GM19023 (cell line): ENCODE results near the gene GMPR.
A peak's percentile ranks its signal among the peaks of the same experiment; 100 is the strongest.

ENCODE experiments used
- ATAC-seq: cut with Tn5 transposase; IDR thresholded peaks from one replicate; pipeline ENCODE4 v1.9.1; 2021; ENCODE audit warnings: mild to moderate bottlenecking, moderate library complexity; ENCODE audit not compliant: unreplicated experiment

The GMPR gene

DNA sequence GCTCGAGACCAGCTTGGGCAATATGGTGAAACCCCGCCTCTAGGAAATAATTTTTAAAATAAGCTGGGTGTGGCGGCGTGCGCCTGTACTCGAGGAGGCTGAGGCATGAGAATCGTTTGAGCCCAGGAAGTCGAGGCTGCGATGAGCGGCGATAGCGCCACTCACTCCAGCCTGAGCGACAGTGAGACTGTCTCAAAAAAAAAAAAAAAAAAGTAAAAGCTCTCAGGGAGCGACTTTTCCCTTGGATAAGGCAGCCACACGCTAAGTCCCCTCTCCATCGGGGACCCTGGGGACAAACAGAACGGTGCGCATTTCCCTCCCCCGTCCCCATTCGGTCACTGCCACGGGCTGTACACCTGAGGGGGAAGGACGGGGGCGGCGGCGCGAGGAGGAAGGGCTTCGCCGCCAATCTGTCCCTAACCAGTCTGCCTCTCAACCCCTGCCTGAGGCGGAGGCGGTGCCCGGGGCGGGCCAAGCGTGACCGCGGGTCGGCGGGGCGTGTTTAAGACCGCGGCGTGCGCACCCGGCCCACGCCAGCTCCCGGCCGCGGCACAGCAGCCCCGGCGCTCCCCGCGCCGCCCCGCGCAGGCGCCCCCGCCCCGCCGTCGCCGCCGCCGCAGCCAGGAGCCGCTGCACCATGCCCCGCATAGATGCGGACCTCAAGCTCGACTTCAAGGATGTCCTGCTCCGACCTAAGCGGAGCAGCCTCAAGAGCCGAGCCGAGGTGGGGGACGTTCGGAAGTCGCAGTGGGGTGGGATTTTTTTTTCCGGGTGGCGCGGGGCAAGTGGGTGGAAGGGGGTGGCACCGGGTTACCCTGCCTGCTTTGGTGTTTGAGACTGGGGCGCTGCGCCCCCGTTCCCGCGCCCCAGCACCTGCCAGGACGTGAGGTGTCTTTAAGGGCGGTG, at the start of gene GMPR:
Gene GMPR (plus strand): TSS at position 531 of the 906 bp plus-strand sequence. CDS start 107 bp downstream, at position 638.
- peak; percentile 74 for ATAC-seq

DNA sequence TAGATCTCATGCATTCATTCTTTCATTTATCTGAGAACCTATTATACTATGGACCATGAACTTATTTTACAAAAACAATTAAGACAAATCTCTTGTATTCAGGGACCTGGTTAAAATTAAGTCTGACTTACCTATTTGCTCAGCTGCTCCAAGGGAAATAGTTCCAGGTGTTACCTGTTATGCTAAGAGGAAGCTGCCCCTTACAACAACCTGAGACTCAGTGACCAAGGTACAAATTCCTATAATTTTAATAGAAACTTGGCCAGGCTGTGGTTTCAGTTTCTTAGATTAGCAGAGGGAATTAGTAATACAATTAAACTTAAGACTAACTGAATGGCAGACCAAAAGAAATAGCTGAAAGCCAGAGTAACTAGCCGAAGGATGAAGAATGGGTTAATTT, 48.2 kb upstream of the GMPR start:
- no peak for ATAC-seq

DNA sequence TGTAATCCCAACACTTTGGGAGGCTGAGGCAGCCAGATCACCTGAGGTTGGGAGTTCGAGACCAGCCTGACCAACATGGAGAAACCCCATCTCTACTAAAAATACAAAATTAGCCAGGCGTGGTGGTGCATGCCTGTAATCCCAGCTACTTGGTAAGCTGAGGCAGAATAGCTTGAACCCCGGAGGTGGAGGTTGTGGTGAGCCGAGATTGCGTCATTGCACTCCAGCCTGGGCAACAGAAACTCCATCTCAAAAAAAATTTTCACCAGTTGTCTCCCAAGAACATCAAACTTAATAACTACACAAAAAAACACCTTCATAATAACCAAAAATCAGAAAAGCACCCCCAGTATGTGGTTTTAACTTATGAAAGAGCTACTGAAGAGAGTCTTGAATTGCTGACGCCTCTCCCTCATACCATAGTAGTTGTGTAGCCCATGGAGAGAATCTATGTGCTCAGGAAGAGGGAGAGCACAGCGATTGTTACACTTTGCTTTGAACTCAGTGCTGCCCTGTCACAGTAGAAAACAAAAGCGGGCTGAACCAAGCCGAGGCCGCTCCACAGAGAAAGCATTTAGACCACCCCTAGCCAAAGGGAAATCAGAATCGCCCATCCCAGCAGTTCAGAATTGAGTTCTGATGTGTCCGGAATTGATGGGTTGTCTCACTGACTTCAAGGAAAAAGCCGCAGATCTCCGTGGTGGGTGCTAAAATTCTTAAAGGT, 42.0 kb upstream of the GMPR start:
- ATAC-seq = no peak

DNA sequence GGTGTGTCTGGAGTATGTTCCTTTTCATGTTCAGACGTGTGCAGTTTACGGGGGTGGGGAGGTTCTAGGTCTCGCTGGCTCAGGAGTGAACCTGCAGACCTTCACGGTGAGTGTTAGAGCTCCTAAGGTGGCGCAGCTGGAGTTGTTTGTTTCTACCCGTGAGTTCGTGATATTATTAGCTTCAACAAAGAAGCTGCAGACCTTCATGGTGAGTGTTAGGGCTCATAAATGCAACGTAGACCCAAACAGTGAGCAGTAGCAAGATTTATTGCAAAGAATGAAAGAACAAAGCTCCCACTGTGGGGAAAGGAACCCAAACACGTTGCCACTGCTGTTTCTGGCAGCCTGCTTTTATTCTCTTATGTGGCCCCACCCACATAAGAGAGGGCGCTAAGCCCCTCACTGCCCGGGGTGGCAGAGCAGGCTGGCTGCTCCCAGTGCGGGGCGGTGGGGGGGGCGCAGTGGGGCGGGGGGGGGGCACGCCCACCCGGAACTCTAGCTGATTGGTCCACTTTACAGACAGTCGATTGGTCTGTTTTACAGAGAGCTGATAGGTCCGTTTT, 41.3 kb upstream of the GMPR start:
- ATAC-seq = no peak

- no peak for ATAC-seq
Measured at GRCh38 chr6:16198061-16198705, 40.2 kb upstream of the GMPR start.

DNA sequence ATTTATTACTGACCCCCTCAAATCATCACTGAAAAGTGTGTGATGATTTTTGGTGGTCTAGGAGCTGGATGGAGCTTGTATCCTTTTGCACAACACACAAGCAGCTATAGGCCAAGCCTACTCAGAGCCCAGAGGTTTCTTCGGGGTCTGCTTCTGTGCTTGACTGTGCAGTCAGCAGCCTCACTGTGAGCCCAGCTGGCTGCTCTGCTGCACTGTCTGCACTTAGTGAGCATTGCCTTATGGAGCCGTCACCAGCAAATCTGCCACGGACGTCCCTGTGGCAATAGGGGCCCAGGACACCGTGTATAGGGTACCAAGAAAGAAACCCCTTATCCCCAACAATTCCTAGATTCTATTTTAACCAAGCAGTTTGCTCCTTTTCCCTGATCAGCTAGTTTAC, 38.6 kb upstream of the GMPR start:
- ATAC-seq = no peak

DNA sequence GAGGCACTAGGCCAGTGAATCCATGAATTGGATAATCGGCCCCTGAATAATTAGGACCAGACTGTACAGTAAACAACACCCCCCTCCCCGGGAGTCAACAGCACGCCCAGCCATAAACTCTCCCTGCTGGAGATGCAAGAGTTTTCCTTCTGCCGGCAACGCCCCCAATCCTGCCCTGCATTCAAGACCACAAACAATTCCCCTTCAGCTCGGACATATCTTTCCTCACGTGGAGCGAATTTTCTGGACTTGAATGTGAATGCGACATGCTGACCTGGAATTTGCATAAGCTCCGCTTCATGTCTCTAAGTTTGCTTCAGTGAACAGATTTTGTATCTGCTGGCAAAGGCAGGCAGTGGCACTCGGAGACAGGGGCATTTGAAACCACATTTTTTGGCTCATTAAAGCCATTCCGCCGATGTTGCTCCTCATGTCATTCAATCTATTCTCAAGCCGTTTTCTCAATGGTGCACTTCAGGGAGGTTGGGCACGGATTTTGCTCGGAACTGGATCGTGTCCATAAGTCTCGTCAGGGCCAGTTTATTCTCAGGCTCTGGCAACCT, 38.0 kb upstream of the GMPR start:
- ATAC-seq = no peak

GRCh38 chr6:16201706-16202105, 36.7 kb upstream of the GMPR start:
- ATAC-seq = no peak

- no peak for ATAC-seq
Measured at GRCh38 chr6:16204653-16205376, 33.6 kb upstream of the GMPR start.

DNA sequence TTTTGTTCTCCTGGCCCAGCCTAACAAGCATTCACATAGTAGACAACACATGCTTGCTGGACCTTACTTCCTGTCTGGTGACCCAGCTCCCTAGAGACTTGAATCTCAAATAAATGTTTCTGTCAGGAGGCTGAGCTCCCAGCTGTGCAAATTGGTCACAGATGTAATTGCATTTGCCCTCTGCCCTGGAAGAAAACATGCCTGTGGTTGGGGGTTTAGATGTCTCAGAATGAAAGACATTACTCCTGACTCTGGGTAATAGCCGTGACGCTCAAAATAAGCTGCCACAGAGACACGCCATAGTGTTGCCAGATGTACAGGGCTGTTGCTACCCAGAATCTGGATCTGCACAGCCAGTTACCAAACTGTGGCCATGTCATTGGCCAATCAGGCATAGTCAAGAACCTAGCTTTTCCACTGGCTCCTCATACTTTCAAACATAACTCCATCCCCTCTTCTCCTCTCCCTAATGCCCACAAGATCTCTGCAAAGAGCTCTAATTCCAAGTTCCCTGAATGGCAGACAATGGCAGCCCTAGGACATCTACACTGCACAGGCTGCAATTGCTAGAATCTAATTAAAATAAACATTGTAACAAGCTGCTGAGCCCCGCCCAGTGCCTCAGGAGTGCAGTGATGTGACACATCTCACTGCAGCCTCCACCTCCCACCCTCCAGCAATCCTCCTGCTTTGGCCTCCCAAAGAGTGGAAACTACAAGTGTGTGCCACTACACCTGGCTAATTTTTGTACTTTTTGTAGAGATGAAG, 32.8 kb upstream of the GMPR start:
- peak; percentile 92 for ATAC-seq

- no peak for ATAC-seq
Measured at GRCh38 chr6:16206595-16207037, 31.8 kb upstream of the GMPR start.

DNA sequence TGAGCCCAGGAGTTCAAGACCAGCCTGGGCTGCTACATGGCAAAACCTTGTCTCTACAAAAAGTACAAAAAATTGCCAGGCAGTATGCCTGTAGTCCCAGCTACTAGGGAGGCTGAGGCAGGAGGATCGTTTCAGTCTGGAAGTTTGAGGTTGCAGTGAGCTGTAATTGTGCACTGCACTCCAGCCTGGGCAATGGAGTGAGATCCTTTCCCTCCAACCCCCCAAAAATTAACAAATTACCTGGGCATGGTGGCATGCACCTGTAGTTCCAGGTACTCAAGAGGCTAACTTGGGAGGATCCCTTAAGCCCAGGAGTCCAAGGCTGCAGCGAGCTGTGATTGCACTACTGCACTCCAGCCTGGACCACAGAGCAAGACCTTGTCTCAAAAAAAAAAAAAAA, 29.4 kb upstream of the GMPR start:
- ATAC-seq = no peak

DNA sequence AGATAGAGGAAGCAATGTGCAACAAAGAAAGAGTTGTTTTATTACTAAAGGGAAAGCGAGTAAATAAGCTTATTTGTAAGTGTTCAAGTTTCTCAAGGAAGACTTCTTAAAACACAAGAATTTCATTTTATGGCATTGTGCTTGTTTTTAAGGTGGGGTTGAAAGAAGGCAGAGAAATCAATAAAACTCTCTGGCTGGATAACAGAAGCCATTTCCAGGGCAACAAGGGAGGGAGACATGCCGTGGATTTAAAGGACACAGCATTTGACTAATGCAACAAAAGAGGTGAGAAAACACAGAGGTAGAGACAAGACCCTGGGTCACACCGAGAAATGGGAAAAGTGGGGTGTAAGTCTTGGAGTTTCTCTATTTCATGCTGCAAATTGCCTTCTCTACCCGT, 28.8 kb upstream of the GMPR start:
- ATAC-seq = no peak

DNA sequence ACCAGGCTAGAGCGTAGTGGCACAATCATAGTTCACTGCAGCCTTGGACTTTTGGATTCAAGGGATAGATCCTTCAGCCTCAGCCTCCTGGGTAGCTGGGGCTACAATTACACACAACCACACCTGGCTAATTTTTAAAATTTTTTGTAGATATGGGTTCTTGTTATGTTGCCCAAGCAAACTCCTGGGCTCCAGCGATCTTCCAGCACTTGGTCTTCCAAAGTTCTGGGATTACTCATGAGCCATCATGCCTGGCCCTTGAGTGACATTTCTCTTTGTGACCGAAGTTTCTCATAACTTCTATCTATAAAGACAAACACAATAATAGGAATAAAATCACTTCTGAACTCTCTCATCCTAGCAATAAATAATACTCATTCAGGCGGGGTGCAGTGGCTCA, 26.1 kb upstream of the GMPR start:
- no peak for ATAC-seq

- no peak for ATAC-seq
Measured at GRCh38 chr6:16216501-16217155, 21.8 kb upstream of the GMPR start.

- no peak for ATAC-seq
Measured at GRCh38 chr6:16217156-16217721, 21.1 kb upstream of the GMPR start.

GRCh38 chr6:16222826-16223225, 15.6 kb upstream of the GMPR start:
- no peak for ATAC-seq

GRCh38 chr6:16223362-16223761, 15.0 kb upstream of the GMPR start:
- no peak for ATAC-seq

- no peak for ATAC-seq
Measured at GRCh38 chr6:16224409-16224808, 14.0 kb upstream of the GMPR start.
